ENCODE measurements around the gene TMEM190.

- TF ChIP-seq POLR2AphosphoS5 (IDR thresholded peaks at IDR 0.05), result no peak
- no peak for TF ChIP-seq CTCF (IDR thresholded peaks at IDR 0.05)
- TF ChIP-seq POLR2A (IDR thresholded peaks at IDR 0.05), result no peak
Observed at GRCh38 chr19:55350620-55351315, 25.9 kb upstream of the TMEM190 start.

Data from suprapubic skin (tissue), 4 donors.